PC-9 (cell line): ENCODE data around the gene STX18. TPM values are rescaled to one million over a fixed set of nuclear protein-coding genes. Genes with fewer than 3 reads are reported as not detected.

Experiments used
- BruUV-seq: library from RNA; stranded (reverse); fragments of 400-500 nt; replicated peaks from 2 replicates; lab custom pipeline; 2021; lab: Mats Ljungman, UMichigan
- CTCF ChIA-PET: fragments of 300-600 bp; sonication (Branson Sonifier 250); formaldehyde crosslinking; loops from one replicate; lab custom pipeline; 2022; ENCODE audit warnings: antibody characterized with exemption; lab: Charles Lee
- POLR2A ChIA-PET: fragments of 300-600 bp; sonication (Branson Sonifier 250); formaldehyde crosslinking; loops from one replicate; lab custom pipeline; 2022; ENCODE audit warnings: antibody characterized with exemption; ENCODE audit not compliant: unreplicated experiment; lab: Charles Lee
- DNase-seq, 2 experiments: peaks; one replicate each; pipeline versions ENCODE4 v3.0.0 to v3.0.0-alpha.2; 2015 to 2022; ENCODE audit warnings: mixed read lengths in 1 of 2
- H2AFZ ChIP-seq: fragments of 200-600 bp; sonication (generic); 2 replicates; pipeline ENCODE4 v1.8.1; 2017; ENCODE audit warnings: antibody characterized with exemption
- H3F3A ChIP-seq: fragments of 200-600 bp; sonication (generic); 2 replicates; pipeline ENCODE4 v1.8.1; 2017; ENCODE audit warnings: antibody characterized with exemption, mild to moderate bottlenecking, low read depth; ENCODE audit not compliant: insufficient read depth
- H3K27ac ChIP-seq: fragments of 200-600 bp; sonication (generic); 2 replicates; pipeline ENCODE4 v1.6.1; 2016; ENCODE audit warnings: mixed run types
- H3K27me3 ChIP-seq: fragments of 200-600 bp; sonication (generic); 2 replicates; pipeline ENCODE4 v1.6.1; 2016; ENCODE audit warnings: low read depth, mixed run types; ENCODE audit not compliant: insufficient read depth
- H3K36me3 ChIP-seq: fragments of 200-600 bp; sonication (generic); 2 replicates; pipeline ENCODE4 v1.6.1; 2016; ENCODE audit warnings: low read depth, mixed run types
- H3K4me1 ChIP-seq: fragments of 200-600 bp; sonication (generic); replicated peaks from 2 replicates; pipeline ENCODE4 v1.6.1; 2016; ENCODE audit warnings: mixed run types; ENCODE audit not compliant: insufficient read depth
- H3K4me2 ChIP-seq: fragments of 200-600 bp; sonication (generic); 2 replicates; pipeline ENCODE4 v1.6.1; 2017; ENCODE audit warnings: mixed run types
- H3K4me3 ChIP-seq: fragments of 200-600 bp; sonication (generic); 2 replicates; pipeline ENCODE4 v1.6.1; 2016; ENCODE audit warnings: mixed run types
- H3K79me2 ChIP-seq: fragments of 200-600 bp; sonication (generic); 2 replicates; pipeline ENCODE4 v1.6.1; 2017; ENCODE audit warnings: low read depth, mixed run types
- H3K9me2 ChIP-seq: fragments of 200-600 bp; sonication (generic); 2 replicates; pipeline ENCODE4 v1.8.1; 2017; ENCODE audit warnings: mild to moderate bottlenecking; ENCODE audit not compliant: insufficient read depth
- H3K9me3 ChIP-seq: fragments of 200-600 bp; sonication (generic); 2 replicates; pipeline ENCODE4 v1.8.1; 2016; ENCODE audit warnings: low read depth; ENCODE audit not compliant: insufficient read depth
- H4K20me1 ChIP-seq: fragments of 200-600 bp; sonication (generic); 2 replicates; pipeline ENCODE4 v1.8.1; 2017; ENCODE audit not compliant: insufficient read depth
- CTCF ChIP-seq: fragments of 200-600 bp; sonication (generic); conservative IDR thresholded peaks from 2 replicates; pipeline ENCODE4 v1.6.1; 2017; ENCODE audit warnings: mixed run types, antibody characterized with exemption, mild to moderate bottlenecking, moderate library complexity
- EZH2 ChIP-seq: fragments of 200-600 bp; sonication (generic); IDR thresholded peaks from 2 replicates; pipeline ENCODE4 v1.8.0; 2017; ENCODE audit warnings: antibody characterized with exemption, low read depth
- intact Hi-C: fragments of 100-400 bp; cut with micrococcal nuclease; formaldehyde crosslinking; loops from one replicate; pipeline ENCODE4 v1.10.0; 2022; ENCODE audit not compliant: unreplicated experiment
- total RNA-seq: library from RNA; stranded (reverse); gene quantifications from 2 replicates; pipeline ENCODE4 v1.2.3, GENCODE V29; 2021

STX18 gene
- total RNA-seq, 1 experiment from 2014 or later, result 30.5 TPM

DNA sequence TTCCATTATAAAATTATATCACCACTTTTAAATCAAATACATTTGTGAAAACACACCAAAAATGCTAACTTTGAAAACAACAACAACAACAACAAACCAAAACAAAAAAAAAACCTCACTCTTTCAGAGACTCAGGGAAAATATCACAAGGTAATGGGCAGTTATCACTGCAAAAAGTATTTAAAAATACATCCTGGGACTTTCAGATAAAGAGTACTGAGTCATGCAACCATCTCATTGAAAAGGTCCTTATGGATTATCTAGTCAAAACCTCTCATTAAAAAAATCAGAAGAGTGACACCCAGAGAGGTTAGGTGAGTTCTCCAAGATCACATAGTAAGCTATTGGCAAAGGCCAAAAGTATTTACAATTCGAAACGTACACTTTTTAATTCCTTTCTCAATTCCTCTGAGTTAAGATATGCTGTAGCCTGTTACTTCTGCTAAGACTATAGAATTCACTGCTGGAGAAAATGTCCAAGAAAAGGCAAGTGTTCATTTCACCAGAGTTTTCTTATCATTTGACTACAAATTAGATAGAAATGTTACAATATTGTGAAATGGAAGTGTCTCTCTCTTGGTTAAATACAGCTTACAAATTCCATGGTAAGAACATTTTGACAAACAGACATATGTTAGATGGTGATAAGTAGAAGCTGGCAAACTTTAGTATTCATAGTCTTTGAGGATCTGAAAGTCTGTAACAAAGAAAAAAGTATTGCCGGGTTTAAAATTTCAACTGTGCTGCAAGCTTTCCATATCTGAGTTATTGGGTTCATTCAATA is 9.3 kb downstream of the STX18 start:
- no peak for DNase-seq
- H3K9me3 ChIP-seq, result no peaks in the 10 kb centered on the region
- no peak overlapping the region for H3K27ac ChIP-seq
- no peak overlapping the region for H3K4me3 ChIP-seq
- H3K79me2 ChIP-seq, result peaks cover 39% of the 10 kb centered on the region
- no peaks in the 10 kb centered on the region for H3K9me2 ChIP-seq
- no peaks in the 10 kb centered on the region for H3K27me3 ChIP-seq
- H3K36me3 ChIP-seq, result 0 out of 2 replicates have a peak, but pooled peaks cover 5% of the 10 kb centered on the region
- H3K4me1 ChIP-seq, result no peaks in the 10 kb centered on the region
- intact Hi-C loops, result no loop called here
- POLR2A ChIA-PET, result no interaction called here
- peaks cover 5% of the 10 kb centered on the region; the same call in 1 of the 2 replicates for H4K20me1 ChIP-seq
- no peak overlapping the region for H2AFZ ChIP-seq
- CTCF ChIA-PET, result no interaction called here
- H3K4me2 ChIP-seq, result no peak overlapping the region
- no TSS peak for BruUV-seq
- no peaks in the 10 kb centered on the region for H3F3A ChIP-seq
- TF ChIP-seq EZH2 (no peak), CTCF (no peak)

GRCh38 chr4:4529392-4529791 is 12.5 kb downstream of the STX18 start:
- Histone ChIP-seq H3K4me1 (no peaks in the 10 kb centered on the region), H3K79me2 (peaks cover 9% of the 10 kb centered on the region; the same call in 1 of the 2 replicates), H3K9me2 (no peaks in the 10 kb centered on the region), H4K20me1 (no peaks in the 10 kb centered on the region; the same call in 1 of the 2 replicates), H3K9me3 (no peaks in the 10 kb centered on the region), H3K4me2 (no peak overlapping the region), H3K36me3 (0 out of 2 replicates have a peak, but pooled peaks cover 5% of the 10 kb centered on the region), H3K27ac (no peak overlapping the region), H2AFZ (no peak overlapping the region), H3F3A (no peaks in the 10 kb centered on the region), H3K4me3 (no peak overlapping the region), H3K27me3 (no peaks in the 10 kb centered on the region)
- ChIA-PET CTCF (no interaction called here), POLR2A (no interaction called here)
- BruUV-seq, result no TSS peak
- TF ChIP-seq EZH2 (no peak), CTCF (no peak)
- DNase-seq, result no peak
- intact Hi-C loops, result no loop called here

- H4K20me1 ChIP-seq, result no peaks in the 10 kb centered on the region
- no peak for DNase-seq
- H3K9me2 ChIP-seq, result no peaks in the 10 kb centered on the region
- H3K27ac ChIP-seq, result no peak overlapping the region
- no TSS peak for BruUV-seq
- 0 out of 2 replicates have a peak, but pooled peaks cover 5% of the 10 kb centered on the region for H3K36me3 ChIP-seq
- no peaks in the 10 kb centered on the region for H3F3A ChIP-seq
- H3K79me2 ChIP-seq, result peaks cover 2% of the 10 kb centered on the region; the same call in 1 of the 2 replicates
- no peak overlapping the region for H3K4me2 ChIP-seq
- H3K27me3 ChIP-seq, result no peaks in the 10 kb centered on the region
- H2AFZ ChIP-seq, result no peak overlapping the region
- no peaks in the 10 kb centered on the region for H3K4me1 ChIP-seq
- no peak overlapping the region for H3K4me3 ChIP-seq
- TF ChIP-seq CTCF (no peak), EZH2 (no peak)
- intact Hi-C loops, result no loop called here
- H3K9me3 ChIP-seq, result no peaks in the 10 kb centered on the region
- POLR2A ChIA-PET, result no interaction called here
- CTCF ChIA-PET, result no interaction called here
Measured at GRCh38 chr4:4526401-4526800, 15.4 kb downstream of the STX18 start.
